HepG2 (cell line): ENCODE data around the gene ATP11C. TPM values are rescaled to one million over a fixed set of nuclear protein-coding genes. Genes with fewer than 3 reads are reported as not detected.

Experiments
- ATAC-seq: fragments of 200-7000 bp; cut with Tn5 transposase; 3 replicates; pipeline ENCODE4 v1.9.1; 2020; ENCODE audit warnings: mild to moderate bottlenecking, moderate library complexity
- BruUV-seq: library from RNA; stranded (reverse); fragments of 400-500 nt; replicated peaks from 2 replicates; lab custom pipeline; 2021; lab: Mats Ljungman, UMichigan
- CTCF ChIA-PET: fragments of 300-600 bp; formaldehyde crosslinking; extraction: SDS; loops from one replicate; lab custom pipeline; 2021; ENCODE audit warnings: low total read pairs, inconsistent platforms, low intra/inter-chr PET ratio; lab: Yijun Ruan, JAX
- POLR2A ChIA-PET: fragments of 350-600 bp; sonication (Branson Sonifier 250); formaldehyde crosslinking; loops from one replicate; lab custom pipeline; 2020; ENCODE audit warnings: antibody characterized with exemption, inconsistent platforms; lab: Yijun Ruan, JAX
- DNase-seq: peaks from one replicate; pipeline ENCODE4 v3.0.0-alpha.2; 2015; ENCODE audit warnings: low spot score
- FAIRE-seq: peaks from 3 replicates; lab custom pipeline; 2011; peaks lifted over from hg19 to GRCh38; lab: Jason Lieb, UNC
- H2AFZ ChIP-seq: one replicate; pipeline ENCODE4 v1.6.1; 2011; ENCODE audit warnings: low read length, inconsistent platforms
- H3K27ac ChIP-seq: fragments of 300-600 bp; 3 replicates; pipeline ENCODE4 v1.8.0; 2011; ENCODE audit warnings: mixed run types, mild to moderate bottlenecking, mixed read lengths, low read length, inconsistent platforms; ENCODE audit not compliant: insufficient read depth; ENCODE audit errors: extremely low read length
- H3K27me3 ChIP-seq, 2 experiments: fragments of 200-600 bp in 1 of 2; 2 replicates in 1 of 2; 3 replicates in 1 of 2; pipeline versions ENCODE4 v1.6.0 to v1.8.0; 2011; ENCODE audit warnings: low read length in 2 of 2, mild to moderate bottlenecking in 2 of 2, moderate library complexity in 2 of 2, inconsistent platforms in 1 of 2; ENCODE audit not compliant: insufficient read depth in 2 of 2, control insufficient read depth in 1 of 2
- H3K36me3 ChIP-seq, 2 experiments: fragments of 200-600 bp in 1 of 2; replicated peaks in 1 of 2; 2 replicates in 1 of 2; 3 replicates in 1 of 2; pipeline versions ENCODE4 v1.5.1 to v1.8.0; 2011; ENCODE audit warnings: low read length in 2 of 2, inconsistent platforms in 1 of 2; ENCODE audit not compliant: insufficient read depth in 2 of 2, control insufficient read depth in 1 of 2
- H3K4me1 ChIP-seq: 2 replicates; pipeline ENCODE4 v1.5.1; 2012; ENCODE audit warnings: low read length, inconsistent platforms; ENCODE audit not compliant: insufficient read depth
- H3K4me2 ChIP-seq: 2 replicates; pipeline ENCODE4 v1.6.0; 2011; ENCODE audit warnings: low read depth, low read length, inconsistent platforms
- H3K4me3 ChIP-seq, 3 experiments: fragments of 200-600 bp in 1 of 3; sonication (generic), shearing (Covaris generic) in 1 of 3; replicated peaks in 1 of 3; 2 replicates each; pipeline ENCODE4 v1.5.1; 2011 to 2016; ENCODE audit warnings: low read length in 3 of 3, inconsistent platforms in 2 of 3, low read depth in 2 of 3, mild to moderate bottlenecking in 2 of 3, control low read depth in 1 of 3, mixed read lengths in 1 of 3; ENCODE audit not compliant: insufficient read depth in 1 of 3
- H3K79me2 ChIP-seq: one replicate; pipeline ENCODE4 v1.6.1; 2011; ENCODE audit warnings: low read length, inconsistent platforms; ENCODE audit not compliant: insufficient read depth
- H3K9ac ChIP-seq: 2 replicates; pipeline ENCODE4 v1.6.0; 2011; ENCODE audit warnings: mild to moderate bottlenecking, low read depth, low read length, inconsistent platforms; ENCODE audit not compliant: insufficient read depth
- H3K9me3 ChIP-seq: 2 replicates; pipeline ENCODE4 v1.5.1; 2012; ENCODE audit warnings: mild to moderate bottlenecking, low read length
- H4K20me1 ChIP-seq: 2 replicates; pipeline ENCODE4 v1.6.0; 2011; ENCODE audit warnings: inconsistent platforms, mild to moderate bottlenecking, low read length, moderate library complexity; ENCODE audit not compliant: insufficient read depth
- ADNP ChIP-seq: sonication (generic); formaldehyde crosslinking; IDR thresholded peaks from 2 replicates; pipeline ENCODE4 v1.4.0; 2020; ENCODE audit warnings: missing genetic modification reagents
- CERS6 ChIP-seq: sonication (generic); formaldehyde crosslinking; IDR thresholded peaks from 2 replicates; pipeline ENCODE4 v1.5.0; 2020; ENCODE audit warnings: missing genetic modification reagents
- DR1 ChIP-seq: sonication (generic); formaldehyde crosslinking; IDR thresholded peaks from 2 replicates; pipeline ENCODE4 v1.8.0; 2021; ENCODE audit warnings: mild to moderate bottlenecking, missing genetic modification reagents, inconsistent platforms
- E2F2 ChIP-seq: sonication (generic); formaldehyde crosslinking; IDR thresholded peaks from 2 replicates; pipeline ENCODE4 v1.4.0; 2020; ENCODE audit warnings: missing genetic modification reagents, borderline replicate concordance
- JUN ChIP-seq: sonication (generic); formaldehyde crosslinking; IDR thresholded peaks from 2 replicates; pipeline ENCODE4 v1.4.0; 2020; ENCODE audit warnings: mild to moderate bottlenecking, missing genetic modification reagents
- MEIS1 ChIP-seq: sonication (generic); formaldehyde crosslinking; IDR thresholded peaks from 2 replicates; pipeline ENCODE4 v1.9.0; 2021; ENCODE audit warnings: mild to moderate bottlenecking, missing genetic modification reagents, moderate library complexity, borderline replicate concordance
- MXD1 ChIP-seq: sonication (generic); formaldehyde crosslinking; IDR thresholded peaks from 2 replicates; pipeline ENCODE4 v1.4.0; 2020; ENCODE audit warnings: mild to moderate bottlenecking, missing genetic modification reagents
- PAF1 ChIP-seq: IDR thresholded peaks from 2 replicates; pipeline ENCODE4 v1.6.1; 2016; ENCODE audit warnings: missing genetic modification reagents, missing compliant biosample characterization
- PHF8 ChIP-seq: sonication (generic); formaldehyde crosslinking; IDR thresholded peaks from 2 replicates; pipeline ENCODE4 v1.5.0; 2020; ENCODE audit warnings: missing genetic modification reagents
- PRPF4 ChIP-seq: fragments of 200-400 bp; formaldehyde crosslinking; IDR thresholded peaks from 2 replicates; pipeline ENCODE4 v1.6.1; 2016; ENCODE audit warnings: low read length, low read depth; ENCODE audit not compliant: poor library complexity, severe bottlenecking
- RBM22 ChIP-seq: fragments of 200-400 bp; formaldehyde crosslinking; optimal IDR thresholded peaks from 2 replicates; pipeline ENCODE3; 2017; ENCODE audit warnings: mild to moderate bottlenecking, low read length, moderate library complexity
- XBP1 ChIP-seq: sonication (generic); formaldehyde crosslinking; IDR thresholded peaks from 2 replicates; pipeline ENCODE4 v1.5.0; 2020; ENCODE audit warnings: missing genetic modification reagents
- ZNF101 ChIP-seq: sonication (generic); formaldehyde crosslinking; IDR thresholded peaks from 2 replicates; pipeline ENCODE4 v1.4.0; 2020; ENCODE audit warnings: mild to moderate bottlenecking, low read depth, missing genetic modification reagents, borderline replicate concordance
- ZNF207 ChIP-seq: fragments of 450-650 bp; IDR thresholded peaks from 2 replicates; pipeline ENCODE4 v1.6.1; 2016; ENCODE audit warnings: antibody characterized with exemption, borderline replicate concordance
- ZNF251 ChIP-seq: sonication (generic); formaldehyde crosslinking; IDR thresholded peaks from 2 replicates; pipeline ENCODE4 v1.9.0; 2021; ENCODE audit warnings: mild to moderate bottlenecking, missing genetic modification reagents
- ZNF33B ChIP-seq: sonication (generic); formaldehyde crosslinking; IDR thresholded peaks from 2 replicates; pipeline ENCODE4 v1.5.1; 2020; ENCODE audit warnings: mild to moderate bottlenecking, missing genetic modification reagents
- ZNF382 ChIP-seq: sonication (generic); formaldehyde crosslinking; IDR thresholded peaks from 2 replicates; pipeline ENCODE4 v1.5.0; 2020; ENCODE audit warnings: missing genetic modification reagents, mild to moderate bottlenecking, borderline replicate concordance
- ZNF512B ChIP-seq: sonication (generic); formaldehyde crosslinking; IDR thresholded peaks from 2 replicates; pipeline ENCODE4 v1.5.1; 2020; ENCODE audit warnings: missing genetic modification reagents, mild to moderate bottlenecking, borderline replicate concordance
- ZNF672 ChIP-seq: sonication (generic); formaldehyde crosslinking; IDR thresholded peaks from 2 replicates; pipeline ENCODE4 v1.8.1; 2022; ENCODE audit warnings: missing genetic modification reagents
- ZNF773 ChIP-seq: sonication (generic); formaldehyde crosslinking; IDR thresholded peaks from 2 replicates; pipeline ENCODE4 v1.4.0; 2020; ENCODE audit warnings: missing genetic modification reagents, borderline replicate concordance
- WGBS: methylation state at CpG from one replicate; pipeline ENCODE4 v1.1.6; 2017; ENCODE audit warnings: low lambda C conversion rate; 5-methylcytosine and 5-hydroxymethylcytosine counted together
- in situ Hi-C: cut with HindIII; loops from 2 replicates; pipeline ENCODE4 v1.10.0; 2017; ENCODE audit warnings: low pct_unique_long_range_greater_than_20kb; ENCODE audit not compliant: extremely low pct_ligation_motif_present
- intact Hi-C: fragments of 100-400 bp; cut with micrococcal nuclease; formaldehyde crosslinking; loops from one replicate; pipeline ENCODE4 v1.10.0; 2022; ENCODE audit not compliant: unreplicated experiment
- polyA plus RNA-seq, 8 experiments: library from polyadenylated mRNA; depleted of rRNA in 3 of 8; stranded (reverse) in 7 of 8; unstranded in 1 of 8; fragments of >200 nt; fragmentation: Illumina TruSeq in 4 of 8; extraction: Trizol in 4 of 8; gene quantifications; 2 replicates each; pipeline versions ENCODE4 v1.2.1 to v1.2.3, GENCODE V29; 2011 to 2016; ENCODE audit warnings: low read depth in 4 of 8, missing spikeins in 1 of 8, mixed read lengths in 1 of 8; ENCODE audit not compliant: insufficient read depth in 1 of 8
- total RNA-seq, 5 experiments: library from RNA; depleted of rRNA; stranded (reverse); fragments of >200 nt; fragmentation: Illumina TruSeq; extraction: Trizol; gene quantifications; 2 replicates each; pipeline ENCODE4 v1.2.3, GENCODE V29; 2016; ENCODE audit warnings: low read depth in 1 of 5

Gene ATP11C
- total and polyA plus RNA-seq, 2 of the 13 experiments (the other 11 are each of a cell fraction or from before 2014, with no cell fraction given) = 8.5 to 16.9 TPM

- Histone ChIP-seq H2AFZ (no peak overlapping the region), H4K20me1 (no peaks in the 10 kb centered on the region), H3K9me3 (no peaks in the 10 kb centered on the region), H3K4me1 (no peaks in the 10 kb centered on the region), H3K4me2 (no peak overlapping the region), H3K4me3 (no peak overlapping the region), H3K27me3 (no peaks in the 10 kb centered on the region), H3K27ac (no peak overlapping the region), H3K9ac (no peak overlapping the region), H3K79me2 (no peaks in the 10 kb centered on the region), H3K36me3 (no peaks in the 10 kb centered on the region)
- in situ Hi-C loops (no loop called here), intact Hi-C loops (no loop called here)
- DNase-seq (no peak), FAIRE-seq (no peak), ATAC-seq (no peak)
- POLR2A ChIA-PET = no interaction called here
- WGBS = 33% methylated on average over 2 of the region's 3 CpGs
- no peak for TF ChIP-seq CERS6 (CRISPR knock-in tag)
- TF ChIP-seq PHF8 (CRISPR knock-in tag) = no peak
- TF ChIP-seq E2F2 = no peak
- no peak for TF ChIP-seq ZNF512B (CRISPR knock-in tag)
- TF ChIP-seq MEIS1 = no peak
- no peak for TF ChIP-seq PRPF4
- no peak for TF ChIP-seq ZNF33B (CRISPR knock-in tag)
- TF ChIP-seq RBM22 = no peak
- no peak for TF ChIP-seq ZNF382 (CRISPR knock-in tag)
- TF ChIP-seq ZNF101 (CRISPR knock-in tag) = no peak
- TF ChIP-seq XBP1 (CRISPR knock-in tag) = no peak
- no peak for TF ChIP-seq ZNF773
- TF ChIP-seq ZNF251 (CRISPR knock-in tag) = no peak
- TF ChIP-seq ADNP = no peak
- no peak for TF ChIP-seq ZNF672 (CRISPR knock-in tag)
- no peak for TF ChIP-seq DR1
- no peak for TF ChIP-seq MXD1 (CRISPR knock-in tag)
- no peak for TF ChIP-seq PAF1
- TF ChIP-seq JUN (CRISPR knock-in tag) = no peak
- no peak for TF ChIP-seq ZNF207
- no TSS peak for BruUV-seq
- CTCF ChIA-PET = no interaction called here
These were observed 41.6 kb upstream of the ATP11C start for GRCh38 chrX:139974471-139974870.
